Stimulated activated CD4-positive, alpha-beta T cell treated with anti-CD3 and anti-CD28 coated beads, TNF-alpha, amount 100 ng/mL, for 4 hours (primary cell): Measurements from ENCODE around the gene DCPS.
A peak's percentile ranks its signal among the peaks of the same experiment; 100 is the strongest.
"Not testable (repeated sequence)": the region's sequence is repeated elsewhere in the genome, so short reads cannot be mapped to it uniquely, and the experiment has no call there.

Experiments used
- DNase-seq, 3 experiments: peaks; one replicate each; pipeline ENCODE4 v3.0.0-alpha.2; 2020; ENCODE audit warnings: low read depth in 3 of 3

Gene DCPS

DNA sequence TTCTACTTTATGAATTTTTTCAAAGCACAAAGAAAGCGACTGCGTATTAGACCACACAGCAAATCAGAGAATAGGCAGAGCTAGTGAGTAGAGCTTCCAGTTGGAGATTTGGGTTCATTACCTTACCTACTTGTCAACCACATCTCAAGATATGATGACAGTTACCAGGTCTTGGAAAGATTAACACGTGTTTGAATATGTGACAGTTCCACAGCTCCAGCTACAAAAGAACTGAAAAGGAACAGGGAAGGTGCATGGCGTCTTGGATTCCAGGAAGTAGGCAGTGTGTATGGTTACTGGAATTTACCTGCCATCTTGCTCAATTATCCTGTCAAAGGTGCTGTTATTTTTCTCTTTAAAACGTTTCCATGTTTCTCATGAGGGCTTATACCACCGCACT is 15.6 kb upstream of the DCPS start:
- no peak for DNase-seq

- no peak for DNase-seq
Measured at GRCh38 chr11:126290887-126291286, 13.0 kb upstream of the DCPS start.

DNA sequence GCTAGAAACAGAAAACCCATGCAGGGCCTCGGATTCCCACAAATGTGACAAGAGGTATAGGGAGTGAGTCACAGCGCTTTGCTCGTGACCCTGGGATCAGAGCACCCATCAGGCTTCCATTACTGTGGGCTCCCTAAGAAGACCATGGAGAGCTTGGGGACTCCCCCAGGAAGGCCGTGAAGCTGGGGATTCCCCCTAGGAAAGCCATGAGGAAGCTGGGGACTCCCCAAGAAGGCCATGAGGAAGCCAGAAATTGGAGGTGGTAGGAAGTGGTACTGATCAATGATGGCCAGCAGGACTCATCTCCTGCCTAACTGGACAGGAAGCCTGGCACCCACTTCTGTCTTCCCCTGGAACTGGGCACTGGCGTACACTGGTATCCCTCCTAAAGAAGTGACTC is 10.1 kb upstream of the DCPS start:
- DNase-seq: no peak

DNA sequence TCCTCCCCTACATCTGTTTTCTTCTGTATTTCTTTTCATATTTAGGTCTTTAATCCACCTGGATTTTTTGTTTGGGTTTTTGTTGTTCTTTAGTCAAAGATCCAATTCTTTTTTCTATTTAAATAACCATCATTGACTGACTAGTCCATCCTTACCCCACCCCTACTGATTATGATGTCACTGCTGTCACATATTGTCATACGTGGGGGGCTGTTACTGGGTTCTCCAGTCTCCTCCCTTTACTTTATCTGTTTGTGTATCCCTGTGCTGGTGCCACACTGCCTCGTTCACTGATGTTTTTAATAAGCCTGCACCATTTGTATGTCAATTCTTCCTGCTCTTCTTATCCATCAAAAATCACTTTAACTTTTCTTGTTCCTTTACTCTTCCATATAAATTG is 6.9 kb upstream of the DCPS start:
- no peak for DNase-seq

GRCh38 chr11:126304457-126305075 is 706 bp downstream of the DCPS start:
- DNase-seq: no peak

GRCh38 chr11:126305699-126306098 is 1.8 kb downstream of the DCPS start:
- DNase-seq: no peak

DNA sequence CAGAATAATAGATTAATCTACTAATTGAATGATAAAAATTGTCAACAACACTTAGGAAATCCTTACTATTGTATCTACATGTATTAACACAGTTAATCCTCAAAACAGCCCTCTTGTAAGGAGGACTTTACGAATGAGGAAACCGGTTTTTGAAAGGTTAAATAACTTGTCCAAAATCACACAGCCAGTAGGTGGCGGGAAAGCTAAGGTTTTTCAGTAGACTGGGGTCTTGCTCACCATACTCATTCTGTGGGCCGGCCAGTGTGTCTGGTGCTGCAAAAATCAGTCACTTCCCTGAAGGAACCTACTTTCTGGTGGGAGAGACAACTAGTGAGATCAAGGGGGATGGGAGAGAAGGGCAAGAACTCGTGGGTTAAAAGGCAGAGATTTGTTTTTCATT is 3.8 kb downstream of the DCPS start:
- DNase-seq: no peak

DNA sequence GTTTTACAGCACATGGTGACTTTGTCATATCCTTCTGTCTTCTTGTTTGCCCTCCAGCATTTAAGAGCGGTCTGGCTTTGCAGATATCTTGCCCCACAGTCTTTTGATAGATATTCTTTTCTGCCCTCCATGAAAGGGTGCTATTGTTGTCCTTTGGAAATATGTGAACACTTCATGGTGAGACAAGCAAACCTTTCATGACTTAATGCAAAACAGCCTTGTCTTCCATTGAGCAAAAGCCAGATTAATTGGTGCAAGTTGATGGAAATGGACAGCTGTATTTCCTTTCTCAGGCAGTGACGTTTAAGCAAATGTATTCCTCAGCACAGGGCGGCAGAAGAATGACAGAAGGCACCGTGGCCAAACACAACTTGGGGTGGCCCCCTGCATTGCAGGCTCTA is 4.4 kb downstream of the DCPS start:
- DNase-seq: no peak

DNA sequence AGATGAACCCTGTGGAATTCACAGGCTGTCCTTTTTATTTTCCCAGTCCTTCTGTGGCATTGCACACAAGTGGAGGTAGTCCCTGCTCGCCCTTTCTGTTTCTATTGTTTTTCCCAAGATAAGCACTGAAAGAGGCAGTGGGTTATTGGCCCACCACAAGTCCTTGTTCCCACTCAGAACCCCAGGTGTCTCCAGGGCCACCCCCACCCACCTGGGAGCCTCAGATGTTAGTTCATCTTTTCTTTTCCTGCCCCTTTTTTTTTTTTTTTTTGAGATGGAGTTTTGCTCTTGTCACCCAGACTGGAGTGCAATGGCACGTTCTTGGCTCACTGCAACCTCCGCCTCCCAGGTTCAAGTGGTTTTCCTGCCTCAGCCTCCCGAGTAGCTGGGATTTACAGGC is 4.9 kb downstream of the DCPS start:
- not testable (repeated sequence) for DNase-seq

DNA sequence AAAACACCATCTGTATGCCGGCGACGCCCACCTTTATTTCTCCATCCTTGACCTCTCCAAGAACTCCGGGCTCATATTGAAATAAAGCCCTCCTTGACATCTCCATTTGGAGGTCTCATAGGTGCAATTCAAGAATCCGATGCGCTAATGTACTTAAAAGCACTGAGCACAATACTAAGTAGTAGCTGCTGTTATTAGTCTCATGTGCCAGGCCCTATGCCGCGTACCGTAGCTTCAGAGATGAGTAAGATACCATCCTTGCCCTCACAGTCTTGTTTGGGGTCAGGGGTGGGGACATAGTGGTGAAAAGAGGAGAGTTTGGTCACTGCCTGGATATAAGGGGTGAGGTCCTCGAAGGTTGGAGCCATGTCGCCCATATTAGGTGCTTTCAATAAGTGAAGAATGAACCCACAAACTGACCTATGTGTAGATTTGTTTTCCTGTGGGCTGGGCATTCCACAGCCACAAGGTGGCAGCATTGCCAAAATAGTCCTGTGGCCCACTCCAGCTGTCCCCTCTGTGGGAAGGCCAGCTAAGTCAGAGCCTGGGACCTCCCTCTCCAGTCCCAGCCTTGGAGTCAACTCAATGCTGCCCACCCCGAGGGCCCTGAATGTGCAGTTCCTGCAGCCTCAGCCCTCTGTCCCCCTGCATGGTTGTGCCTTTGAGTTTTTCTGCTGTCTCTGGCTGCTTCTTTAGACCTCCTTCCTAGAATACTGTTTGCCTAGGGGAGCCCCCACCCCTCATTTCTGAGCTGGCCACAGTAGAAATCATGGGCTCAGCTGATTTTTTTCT is 6.5 kb downstream of the DCPS start:
- DNase-seq: peak in 1 of 3 experiments; percentile 16

DNA sequence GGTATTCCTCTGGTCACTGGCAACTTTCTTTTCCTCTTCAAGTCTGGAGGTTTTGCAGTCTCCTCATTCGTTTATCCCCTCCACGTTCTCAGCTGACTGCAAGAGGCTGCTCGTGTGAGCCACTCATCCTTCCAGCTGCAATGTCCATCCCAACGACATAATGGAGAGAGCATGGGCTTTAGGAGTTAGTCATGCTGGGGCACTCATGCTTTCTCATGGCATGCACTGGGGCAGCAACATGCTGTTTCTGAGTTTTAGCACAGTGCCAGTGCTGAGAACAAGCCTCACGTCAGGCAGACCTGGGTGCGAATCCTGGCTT is 7.1 kb downstream of the DCPS start:
- no peak for DNase-seq

- DNase-seq: no peak
Measured at GRCh38 chr11:126311401-126312291, 7.8 kb downstream of the DCPS start.

- no peak for DNase-seq
Measured at GRCh38 chr11:126312961-126313360, 9.1 kb downstream of the DCPS start.

GRCh38 chr11:126313826-126314225 is 10.0 kb downstream of the DCPS start:
- no peak for DNase-seq

DNA sequence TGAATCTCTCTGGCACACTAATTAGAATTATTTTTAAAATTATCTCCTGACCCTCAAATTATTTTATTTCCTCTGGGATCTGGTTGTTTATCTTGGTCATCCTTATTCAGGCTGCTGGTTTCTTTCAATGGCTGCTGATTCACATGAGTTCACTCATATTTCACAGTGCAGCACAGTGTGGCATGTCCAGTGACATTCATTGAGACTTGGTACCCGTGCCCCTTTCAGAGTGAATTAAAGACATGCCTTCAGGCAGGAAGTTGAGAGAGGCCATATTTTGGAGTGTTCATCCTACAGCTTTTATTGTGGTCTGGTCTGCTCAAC is 13.5 kb downstream of the DCPS start:
- DNase-seq: no peak

- DNase-seq: no peak
Measured at GRCh38 chr11:126317756-126318573, 14.1 kb downstream of the DCPS start.

DNA sequence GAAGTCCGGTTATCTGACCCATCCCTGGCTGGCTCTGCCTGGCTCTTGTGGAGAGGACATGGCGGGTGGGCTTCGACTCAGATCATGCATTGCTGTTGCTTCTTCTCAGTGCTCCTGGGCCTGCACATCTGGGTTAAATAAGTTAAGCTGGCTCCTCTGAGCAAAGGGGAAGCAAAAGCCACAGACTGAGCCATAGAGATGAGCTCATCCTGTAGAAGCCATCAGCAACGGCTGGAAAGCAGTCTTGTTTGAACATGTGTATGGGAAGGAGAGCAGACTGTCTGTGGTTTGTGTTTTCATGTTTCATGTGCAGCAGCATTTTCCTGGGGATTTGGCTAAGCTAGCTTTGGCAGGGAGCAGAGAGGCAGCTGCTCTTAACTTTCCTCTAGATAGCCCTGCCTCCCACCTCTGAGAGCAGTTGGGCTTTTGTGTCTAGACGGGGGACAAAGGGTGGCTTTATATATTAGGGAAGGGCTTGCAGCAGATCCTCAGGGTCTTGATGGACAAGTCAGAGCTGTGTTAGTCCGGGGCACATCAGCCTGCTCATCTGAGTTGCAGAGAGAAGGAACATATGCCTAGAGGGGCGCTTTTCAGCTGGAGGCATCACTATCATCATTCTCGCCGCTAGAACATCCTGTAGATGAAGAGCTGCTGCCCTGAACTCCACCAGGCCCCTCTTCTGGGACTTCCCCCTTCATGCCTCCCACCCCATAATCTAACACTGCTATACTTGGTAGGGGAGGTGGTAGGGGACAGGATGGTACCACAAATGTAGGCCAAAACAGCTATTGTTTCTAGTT is 14.9 kb downstream of the DCPS start:
- DNase-seq: no peak

DNA sequence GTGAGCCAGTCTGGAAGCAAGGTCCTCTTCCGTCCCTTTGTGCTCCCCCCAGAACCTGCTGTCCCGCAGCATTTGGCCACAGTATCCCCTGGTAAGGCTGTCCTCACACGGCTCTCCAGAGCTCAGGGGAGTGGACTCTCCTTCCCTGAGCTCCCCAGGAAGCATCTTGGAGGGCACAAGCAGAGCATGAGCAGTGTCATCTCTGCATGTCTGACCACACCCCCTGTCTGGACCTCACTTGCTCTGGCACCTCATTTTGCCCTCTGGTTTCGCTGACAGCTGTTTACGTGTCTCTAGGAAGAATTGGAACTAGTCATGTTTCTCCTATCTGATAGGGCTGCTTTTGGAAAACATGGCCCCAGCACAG is 15.5 kb downstream of the DCPS start:
- DNase-seq: no peak

DNA sequence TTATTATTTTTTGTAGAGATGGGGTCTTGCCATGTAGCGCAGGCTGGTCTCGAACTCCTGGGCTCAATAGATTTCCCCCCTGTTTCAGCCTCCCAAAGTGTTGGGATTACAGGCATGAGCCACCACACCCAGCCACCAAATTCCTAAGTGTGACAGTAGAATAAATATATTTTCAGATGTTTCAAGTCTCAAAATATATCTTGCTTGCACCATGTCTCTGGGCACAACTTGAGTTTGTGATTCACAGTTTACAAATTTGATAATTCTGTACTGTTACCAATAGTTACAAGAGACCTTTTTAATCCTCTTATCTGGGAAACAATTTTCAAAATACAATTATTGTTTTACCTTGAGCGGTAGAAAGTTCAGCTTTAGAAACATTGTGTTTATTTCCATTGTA is 19.1 kb downstream of the DCPS start:
- DNase-seq: no peak

GRCh38 chr11:126327281-126328000 is 23.6 kb downstream of the DCPS start:
- no peak for DNase-seq

GRCh38 chr11:126328001-126328390 is 24.1 kb downstream of the DCPS start:
- DNase-seq: no peak
